ENCODE data around the gene SHISA9.

DNA sequence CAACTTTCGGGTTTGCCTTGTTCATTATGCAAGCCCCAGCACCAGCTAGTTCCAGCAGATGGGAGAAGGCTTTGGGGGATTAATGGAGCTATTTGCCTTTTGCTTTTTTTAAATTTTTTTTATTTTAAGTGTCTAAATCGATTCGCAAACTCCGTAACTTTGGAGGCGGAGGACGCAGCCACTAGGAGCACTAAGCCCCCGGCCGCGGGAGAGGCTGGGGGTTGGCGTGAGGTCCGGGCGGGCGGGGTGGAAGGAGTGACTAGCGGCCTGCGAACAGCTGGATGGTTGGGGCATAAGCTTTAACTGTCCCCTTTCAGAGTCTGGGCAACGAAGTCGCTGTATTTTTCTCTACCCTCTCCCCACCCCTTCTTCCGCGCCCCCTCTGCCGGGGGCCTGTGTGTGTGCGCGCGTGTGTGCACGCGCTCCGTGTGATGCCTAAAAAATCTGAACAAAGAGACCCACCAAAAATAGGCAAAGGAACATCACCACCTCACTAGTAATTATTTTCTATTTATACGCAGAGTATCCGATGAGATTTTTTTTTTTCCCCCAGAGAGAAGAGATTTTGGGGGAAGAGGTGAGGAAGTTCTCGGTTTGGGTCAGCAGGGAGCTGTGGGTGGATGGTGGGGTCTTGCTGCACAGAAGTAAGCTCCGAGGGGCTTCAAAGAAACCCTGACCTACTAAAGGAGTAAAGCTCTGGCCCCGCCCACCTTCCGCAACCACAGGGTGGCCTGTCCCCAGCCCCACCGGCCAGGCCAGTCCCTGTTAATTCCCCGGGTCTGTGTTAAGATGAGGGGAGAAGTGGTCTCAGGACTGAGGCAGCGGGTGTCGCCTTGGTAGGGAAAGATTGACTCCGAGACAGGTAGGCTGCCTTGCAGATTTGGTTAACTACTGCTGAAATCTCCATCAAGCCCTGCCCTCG, 2.3 kb downstream of the SHISA9 start:
- TF ChIP-seq POLR2A (IDR thresholded peaks at IDR 0.05) (no peak), EP300 (IDR thresholded peaks at IDR 0.05) (no peak)
- TF ChIP-seq, protein P1, sequence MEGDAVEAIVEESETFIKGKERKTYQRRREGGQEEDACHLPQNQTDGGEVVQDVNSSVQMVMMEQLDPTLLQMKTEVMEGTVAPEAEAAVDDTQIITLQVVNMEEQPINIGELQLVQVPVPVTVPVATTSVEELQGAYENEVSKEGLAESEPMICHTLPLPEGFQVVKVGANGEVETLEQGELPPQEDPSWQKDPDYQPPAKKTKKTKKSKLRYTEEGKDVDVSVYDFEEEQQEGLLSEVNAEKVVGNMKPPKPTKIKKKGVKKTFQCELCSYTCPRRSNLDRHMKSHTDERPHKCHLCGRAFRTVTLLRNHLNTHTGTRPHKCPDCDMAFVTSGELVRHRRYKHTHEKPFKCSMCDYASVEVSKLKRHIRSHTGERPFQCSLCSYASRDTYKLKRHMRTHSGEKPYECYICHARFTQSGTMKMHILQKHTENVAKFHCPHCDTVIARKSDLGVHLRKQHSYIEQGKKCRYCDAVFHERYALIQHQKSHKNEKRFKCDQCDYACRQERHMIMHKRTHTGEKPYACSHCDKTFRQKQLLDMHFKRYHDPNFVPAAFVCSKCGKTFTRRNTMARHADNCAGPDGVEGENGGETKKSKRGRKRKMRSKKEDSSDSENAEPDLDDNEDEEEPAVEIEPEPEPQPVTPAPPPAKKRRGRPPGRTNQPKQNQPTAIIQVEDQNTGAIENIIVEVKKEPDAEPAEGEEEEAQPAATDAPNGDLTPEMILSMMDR (IDR thresholded peaks at IDR 0.05): no peak

Data from stomach (tissue), 4 donors.